ENCODE data around the gene RAB22A. TPM values are rescaled to one million over a fixed set of nuclear protein-coding genes. Genes with fewer than 3 reads are reported as not detected.

The RAB22A gene
- polyA plus RNA-seq, 3 donors = 18.6 to 21.2 (median 19.0) TPM

- DNase-seq (ENCODE audit: extremely low read depth in 1 of 11, low read depth in 9 of 11, low spot score in 4 of 11) = no peak
Measured at GRCh38 chr20:58327211-58327610, 17.7 kb downstream of the RAB22A start.

GRCh38 chr20:58328836-58329235, 19.3 kb downstream of the RAB22A start:
- DNase-seq (ENCODE audit: extremely low read depth in 1 of 11, low read depth in 9 of 11, low spot score in 4 of 11) = no peak

- no peak for DNase-seq (ENCODE audit: extremely low read depth in 1 of 11, low read depth in 9 of 11, low spot score in 4 of 11)
Measured at GRCh38 chr20:58329711-58330110, 20.2 kb downstream of the RAB22A start.

- DNase-seq (ENCODE audit: extremely low read depth in 1 of 11, low read depth in 9 of 11, low spot score in 4 of 11) = peak in 2 of 11 donors; percentile 19 to 34
Measured at GRCh38 chr20:58330249-58330648, 20.7 kb downstream of the RAB22A start.

- peak in 3 of 11 donors; percentile 38 to 41 (median 39) for DNase-seq (ENCODE audit: extremely low read depth in 1 of 11, low read depth in 9 of 11, low spot score in 4 of 11)
Measured at GRCh38 chr20:58330687-58331086, 21.2 kb downstream of the RAB22A start.

DNA sequence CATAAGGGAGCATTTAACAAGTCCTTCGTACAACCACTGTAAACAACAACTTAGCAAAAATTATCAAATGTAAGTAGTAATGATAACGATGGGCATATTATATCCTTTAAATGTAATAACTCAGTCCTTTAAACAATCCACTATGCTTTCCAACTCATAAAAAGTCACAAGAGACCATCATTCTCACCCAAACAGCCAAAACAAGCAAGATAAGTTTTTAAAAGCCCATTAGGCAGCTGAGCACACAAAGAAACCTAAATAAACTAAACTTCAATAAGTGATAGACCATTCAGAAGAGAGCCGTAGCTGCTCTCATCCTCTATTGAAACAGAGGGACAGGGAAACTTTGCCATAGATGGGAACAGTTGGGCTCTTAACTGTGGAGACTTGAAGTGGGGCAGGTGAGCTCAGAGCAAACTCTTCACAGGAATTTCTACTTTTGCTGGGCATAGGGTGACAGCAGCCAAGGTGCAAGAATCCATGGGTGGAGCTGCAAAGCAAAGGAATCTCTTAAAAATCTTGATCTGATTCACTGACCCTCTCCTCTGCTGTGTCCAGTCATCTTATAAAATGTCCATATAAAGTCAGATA, 22.5 kb downstream of the RAB22A start:
- no peak for DNase-seq (ENCODE audit: extremely low read depth in 1 of 11, low read depth in 9 of 11, low spot score in 4 of 11)

DNA sequence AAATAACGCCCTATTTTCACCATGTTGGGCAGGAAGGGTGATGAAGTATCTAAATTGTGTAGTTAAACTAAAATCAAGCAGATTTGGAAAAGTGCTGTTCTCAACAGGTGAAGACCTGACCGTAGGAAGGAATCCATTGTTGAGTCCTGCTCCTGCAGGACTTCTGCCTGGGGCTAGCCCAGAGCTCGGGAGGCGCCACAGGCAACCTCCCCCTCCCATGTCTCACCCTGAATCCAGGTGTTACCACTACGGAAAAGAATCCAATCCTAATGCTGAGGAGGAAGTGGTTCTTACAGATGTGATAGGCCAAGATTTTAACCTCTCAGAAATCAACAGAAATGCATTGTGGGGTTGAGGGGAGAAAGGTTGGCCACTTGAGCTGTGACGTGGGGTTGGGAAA, 30.2 kb downstream of the RAB22A start:
- no peak for DNase-seq (ENCODE audit: extremely low read depth in 1 of 11, low read depth in 9 of 11, low spot score in 4 of 11)

- no peak for DNase-seq (ENCODE audit: extremely low read depth in 1 of 11, low read depth in 9 of 11, low spot score in 4 of 11)
Measured at GRCh38 chr20:58340151-58340550, 30.6 kb downstream of the RAB22A start.

- DNase-seq (ENCODE audit: extremely low read depth in 1 of 11, low read depth in 9 of 11, low spot score in 4 of 11) = no peak
Measured at GRCh38 chr20:58340853-58341252, 31.3 kb downstream of the RAB22A start.

DNA sequence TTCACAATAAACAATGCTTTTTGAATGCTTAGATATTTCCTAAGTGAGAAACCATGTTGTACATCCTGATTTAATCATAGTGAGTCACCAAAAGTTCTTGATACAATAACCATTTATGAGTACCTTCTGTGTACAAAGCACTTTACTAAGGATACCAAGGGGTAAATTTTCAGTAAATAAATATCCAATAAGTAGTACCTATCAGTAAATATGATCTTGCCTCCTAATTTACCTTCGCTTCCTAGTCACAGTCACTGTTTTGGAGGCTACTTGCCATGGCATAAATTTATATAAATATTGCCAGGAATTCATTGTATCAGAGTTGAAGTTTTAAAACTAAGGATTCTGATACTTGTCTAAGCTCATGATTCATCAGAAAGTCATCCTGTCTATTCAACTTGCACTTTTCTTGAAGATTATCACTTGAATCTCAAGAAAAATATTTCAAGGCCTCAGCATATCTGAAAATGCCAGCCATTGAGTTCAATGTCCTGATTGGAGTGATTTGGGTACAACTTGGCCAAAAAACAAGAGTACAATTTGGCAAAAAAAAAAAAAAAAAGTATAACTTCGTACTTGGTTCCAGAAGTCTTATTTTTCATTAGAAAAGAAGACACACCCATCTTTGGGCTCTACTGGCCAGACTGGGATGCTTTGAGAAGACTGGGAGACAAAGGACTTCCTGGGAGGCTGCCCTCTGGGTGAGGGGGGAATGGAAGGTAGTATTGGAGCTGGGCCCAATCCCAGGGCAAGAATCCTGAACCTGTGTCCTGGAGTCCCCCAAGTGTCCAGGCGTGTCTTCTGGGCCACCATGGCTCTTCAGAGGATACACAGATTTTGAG, 32.8 kb downstream of the RAB22A start:
- no peak for DNase-seq (ENCODE audit: extremely low read depth in 1 of 11, low read depth in 9 of 11, low spot score in 4 of 11)

DNA sequence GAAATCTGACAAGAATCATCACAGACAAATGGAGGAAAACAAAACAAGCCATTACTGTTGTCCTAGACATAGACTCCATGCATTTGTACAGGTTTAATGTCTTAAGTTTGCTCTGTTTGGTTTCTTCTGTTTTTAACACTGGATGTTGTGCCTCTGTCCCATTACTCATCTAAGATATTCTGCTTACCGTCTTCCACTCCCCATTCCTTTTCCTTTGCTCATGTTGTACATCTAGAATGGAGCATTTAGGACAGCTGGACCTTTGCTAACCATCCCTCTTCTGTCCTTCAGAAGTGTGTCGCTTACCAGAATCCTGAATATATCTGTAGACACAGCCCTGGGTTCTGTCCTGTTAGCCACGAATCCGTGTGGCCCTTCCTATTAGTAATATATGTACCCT, 35.2 kb downstream of the RAB22A start:
- no peak for DNase-seq (ENCODE audit: extremely low read depth in 1 of 11, low read depth in 9 of 11, low spot score in 4 of 11)

DNA sequence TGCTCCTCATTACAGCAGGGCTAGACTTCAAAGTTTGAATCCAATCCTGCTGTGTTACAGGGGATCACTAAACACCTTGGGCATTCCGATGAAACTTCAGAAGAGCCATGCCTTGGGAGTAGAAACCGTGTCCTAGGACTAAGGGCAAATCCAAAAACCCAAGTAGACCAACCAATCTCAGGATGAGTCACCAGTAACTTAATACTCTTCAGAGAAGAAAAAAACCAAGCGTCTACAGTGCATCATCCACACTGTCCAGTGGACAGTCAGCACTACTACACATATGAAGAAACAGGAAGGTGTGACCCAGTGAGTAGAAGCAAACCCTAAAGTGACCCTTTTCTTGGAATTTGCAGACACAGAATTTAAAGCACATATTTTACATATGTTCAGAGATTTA, 40.1 kb downstream of the RAB22A start:
- no peak for DNase-seq (ENCODE audit: extremely low read depth in 1 of 11, low read depth in 9 of 11, low spot score in 4 of 11)

DNA sequence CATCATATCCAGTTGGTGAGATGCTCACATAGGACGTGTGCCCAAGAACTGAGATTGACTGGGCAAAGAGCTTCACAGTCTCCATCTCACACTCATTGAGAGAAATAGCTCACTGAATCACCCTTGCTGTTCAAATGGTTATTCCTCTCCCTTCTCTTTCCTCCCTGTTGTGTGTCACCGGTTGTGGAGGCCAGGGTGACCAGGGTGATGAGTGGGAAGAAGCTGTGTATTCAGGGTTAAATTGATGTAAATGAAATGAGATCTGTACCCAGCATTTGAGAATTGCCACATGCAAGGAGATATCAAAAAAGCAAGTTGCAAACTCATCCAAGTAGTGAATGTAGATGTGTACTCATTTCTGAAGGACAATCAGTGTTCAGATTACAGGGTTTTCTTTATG, 43.0 kb downstream of the RAB22A start:
- no peak for DNase-seq (ENCODE audit: extremely low read depth in 1 of 11, low read depth in 9 of 11, low spot score in 4 of 11)

DNA sequence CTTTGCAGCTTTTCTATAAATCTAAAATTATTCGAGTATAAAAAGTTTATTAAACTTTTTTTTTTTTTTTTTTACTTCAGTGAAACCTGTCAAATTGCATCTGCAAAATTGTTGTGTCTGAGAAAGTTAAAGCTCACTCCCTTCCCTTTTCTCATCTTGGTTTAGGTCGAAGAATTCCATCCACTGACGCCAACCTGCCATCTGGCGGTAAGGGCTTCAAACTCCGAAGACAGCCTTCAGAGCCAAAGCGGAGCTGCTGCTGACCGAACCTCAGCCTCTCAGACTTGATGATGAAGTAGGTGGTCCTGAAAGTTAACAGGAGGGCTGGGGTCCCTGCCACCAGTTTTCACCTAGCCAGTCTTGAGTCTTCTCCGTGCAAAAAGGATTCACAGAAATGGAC, 49.9 kb downstream of the RAB22A start:
- DNase-seq (ENCODE audit: extremely low read depth in 1 of 11, low read depth in 9 of 11, low spot score in 4 of 11) = no peak

DNA sequence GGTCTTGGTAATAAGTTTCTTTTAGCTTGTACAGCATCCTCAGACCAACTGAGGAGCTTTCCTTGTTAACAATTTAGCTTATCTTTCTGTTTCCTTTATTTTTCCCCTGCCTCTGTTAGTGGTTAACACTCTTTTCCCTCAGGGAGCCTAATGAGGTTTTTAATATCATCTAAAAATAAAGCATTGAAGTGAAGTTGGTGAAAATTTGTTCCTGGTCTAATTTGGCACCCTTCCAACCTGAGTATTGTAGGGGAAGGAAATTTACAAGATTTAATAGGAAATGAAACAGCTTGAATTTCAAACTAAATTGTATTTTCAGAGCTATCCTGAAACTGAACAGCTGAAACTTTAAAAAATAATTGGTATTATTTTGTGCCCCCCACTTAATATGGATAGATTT, 51.4 kb downstream of the RAB22A start:
- no peak for DNase-seq (ENCODE audit: extremely low read depth in 1 of 11, low read depth in 9 of 11, low spot score in 4 of 11)

DNA sequence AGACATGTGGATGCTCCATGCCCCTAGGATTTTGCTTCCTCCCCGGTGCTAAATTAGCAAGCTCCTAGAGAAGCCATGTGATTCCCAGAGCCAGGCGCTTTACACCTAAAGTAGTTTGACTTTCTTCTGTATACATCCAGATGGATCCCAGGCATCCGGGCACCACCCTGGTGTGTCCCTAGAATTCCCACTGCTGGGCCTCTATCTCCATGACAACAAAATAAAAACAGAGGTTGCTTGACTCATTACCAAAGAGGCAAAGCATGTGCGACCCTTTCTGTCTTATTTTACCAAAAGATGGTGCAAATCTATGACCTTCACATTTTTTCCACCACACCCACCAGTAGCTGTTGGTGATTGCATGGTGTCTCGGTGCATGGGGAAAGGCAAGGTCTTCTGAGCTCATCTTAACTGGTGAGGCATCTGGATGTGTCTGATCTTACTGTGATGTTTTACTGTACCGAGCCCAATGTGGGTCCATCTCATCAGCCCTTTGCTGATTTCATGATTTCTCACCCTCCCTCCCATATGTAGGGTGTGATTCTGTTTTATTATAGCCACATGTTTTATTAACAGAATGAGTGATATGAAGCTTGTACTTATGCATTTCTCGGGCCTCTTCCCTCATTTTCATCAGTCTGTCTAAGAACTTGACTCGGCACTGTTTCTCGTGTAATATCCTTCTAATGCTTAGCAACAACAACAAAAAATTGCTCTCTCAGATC, 52.1 kb downstream of the RAB22A start:
- no peak for DNase-seq (ENCODE audit: extremely low read depth in 1 of 11, low read depth in 9 of 11, low spot score in 4 of 11)

DNA sequence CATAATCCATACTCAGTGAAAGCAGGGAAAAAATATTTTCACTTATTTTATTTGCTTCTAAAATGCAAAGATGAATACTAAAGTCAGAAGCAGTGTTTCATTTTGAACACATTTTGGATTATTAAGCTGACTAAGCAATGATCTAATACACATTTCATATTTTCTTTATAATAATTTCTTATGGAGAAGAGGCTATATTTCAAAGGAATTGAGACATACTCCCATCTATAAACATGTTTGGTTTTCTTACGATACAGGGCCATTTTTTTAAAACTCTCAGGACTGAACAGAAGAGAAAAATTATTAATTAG, 52.6 kb downstream of the RAB22A start:
- no peak for DNase-seq (ENCODE audit: extremely low read depth in 1 of 11, low read depth in 9 of 11, low spot score in 4 of 11)

DNA sequence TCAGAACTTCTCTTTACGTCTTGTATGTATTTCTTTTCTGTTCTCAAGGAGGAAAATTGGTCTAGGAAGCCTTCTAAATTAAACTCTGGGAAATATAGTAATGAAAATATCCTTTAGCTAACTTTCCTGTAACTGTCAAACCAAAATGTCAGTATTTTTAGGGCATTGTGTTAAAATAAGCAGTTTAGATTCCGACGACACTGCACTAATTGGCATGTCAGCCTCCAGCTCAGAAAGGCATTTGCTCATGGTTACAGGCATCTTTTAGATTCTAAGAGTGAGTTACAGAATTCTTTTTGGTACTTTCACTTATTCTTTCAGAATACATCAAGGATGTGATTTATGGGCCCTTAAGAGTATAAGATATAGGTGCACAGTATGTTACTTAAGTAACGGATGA, 53.5 kb downstream of the RAB22A start:
- no peak for DNase-seq (ENCODE audit: extremely low read depth in 1 of 11, low read depth in 9 of 11, low spot score in 4 of 11)

GRCh38 chr20:58366866-58367265, 57.4 kb downstream of the RAB22A start:
- DNase-seq (ENCODE audit: extremely low read depth in 1 of 11, low read depth in 9 of 11, low spot score in 4 of 11) = no peak

DNA sequence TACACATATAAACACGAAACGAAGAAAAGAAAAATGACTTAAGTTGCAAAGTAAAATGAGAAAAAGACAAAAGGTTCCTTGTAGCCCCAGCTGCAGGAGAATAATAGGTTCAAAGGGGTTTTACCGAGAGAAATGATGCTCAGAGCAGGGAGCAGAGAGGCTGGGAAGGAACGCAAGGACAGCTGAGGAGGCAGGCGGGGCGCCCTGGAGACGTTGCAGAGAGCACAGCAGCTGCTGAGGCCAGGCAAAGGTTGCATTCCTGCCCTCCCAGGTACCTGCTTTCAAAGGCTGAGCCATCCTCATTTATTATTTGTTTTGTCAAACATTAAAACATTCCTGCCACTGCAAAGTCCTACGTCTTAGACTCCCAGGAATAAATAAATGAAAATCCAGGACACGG, 63.3 kb downstream of the RAB22A start:
- DNase-seq (ENCODE audit: extremely low read depth in 1 of 11, low read depth in 9 of 11, low spot score in 4 of 11) = no peak

All from renal cortex interstitium (tissue), 11 donors.